ENCODE data around the gene PRKG1.

DNA sequence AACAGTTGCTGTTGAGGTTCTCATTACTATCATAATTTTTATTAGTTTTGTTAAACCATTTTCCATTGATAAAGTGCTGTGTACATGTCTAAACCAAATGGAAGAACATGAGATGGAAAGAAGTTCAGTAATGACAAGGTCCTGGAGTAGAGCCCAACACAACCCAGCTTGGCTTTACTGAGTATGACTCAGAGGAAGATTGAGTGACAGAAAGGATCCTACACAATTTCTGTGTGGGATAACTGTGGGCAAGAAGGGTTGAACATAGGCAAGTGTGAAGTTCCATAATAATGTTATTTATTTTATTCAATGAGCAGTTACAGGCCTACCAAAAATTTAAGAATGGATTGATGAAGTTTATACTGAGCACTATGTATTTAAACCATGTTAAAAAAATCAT, 15.9 kb downstream of the PRKG1 start:
- TF ChIP-seq POLR2AphosphoS5 (IDR thresholded peaks at IDR 0.05) (no peak), POLR2A (IDR thresholded peaks at IDR 0.05; ENCODE audit: low read depth) (no peak), EP300 (IDR thresholded peaks at IDR 0.05) (no peak)
- TF ChIP-seq, protein P1, sequence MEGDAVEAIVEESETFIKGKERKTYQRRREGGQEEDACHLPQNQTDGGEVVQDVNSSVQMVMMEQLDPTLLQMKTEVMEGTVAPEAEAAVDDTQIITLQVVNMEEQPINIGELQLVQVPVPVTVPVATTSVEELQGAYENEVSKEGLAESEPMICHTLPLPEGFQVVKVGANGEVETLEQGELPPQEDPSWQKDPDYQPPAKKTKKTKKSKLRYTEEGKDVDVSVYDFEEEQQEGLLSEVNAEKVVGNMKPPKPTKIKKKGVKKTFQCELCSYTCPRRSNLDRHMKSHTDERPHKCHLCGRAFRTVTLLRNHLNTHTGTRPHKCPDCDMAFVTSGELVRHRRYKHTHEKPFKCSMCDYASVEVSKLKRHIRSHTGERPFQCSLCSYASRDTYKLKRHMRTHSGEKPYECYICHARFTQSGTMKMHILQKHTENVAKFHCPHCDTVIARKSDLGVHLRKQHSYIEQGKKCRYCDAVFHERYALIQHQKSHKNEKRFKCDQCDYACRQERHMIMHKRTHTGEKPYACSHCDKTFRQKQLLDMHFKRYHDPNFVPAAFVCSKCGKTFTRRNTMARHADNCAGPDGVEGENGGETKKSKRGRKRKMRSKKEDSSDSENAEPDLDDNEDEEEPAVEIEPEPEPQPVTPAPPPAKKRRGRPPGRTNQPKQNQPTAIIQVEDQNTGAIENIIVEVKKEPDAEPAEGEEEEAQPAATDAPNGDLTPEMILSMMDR (IDR thresholded peaks at IDR 0.05): no peak

Measured in esophagus muscularis mucosa (tissue), 4 donors.